GM12892 (cell line): ENCODE results near the gene LNPEP.
A peak's percentile ranks its signal among the peaks of the same experiment; 100 is the strongest.

ENCODE experiments used
- DNase-seq: peaks from one replicate; pipeline ENCODE4 v3.0.0; 2011; ENCODE audit not compliant: insufficient read length
- FAIRE-seq: peaks from 2 replicates; lab custom pipeline; 2011; peaks lifted over from hg19 to GRCh38; lab: Jason Lieb, UNC
- POLR2A ChIP-seq: IDR thresholded peaks from 2 replicates; pipeline ENCODE4 v1.6.1; 2011; ENCODE audit warnings: low read depth, low read length, control low read depth
- POLR2AphosphoS5 ChIP-seq: IDR thresholded peaks from 2 replicates; pipeline ENCODE4 v1.6.1; 2011; ENCODE audit warnings: low read depth, low read length, control low read depth
- TAF1 ChIP-seq: IDR thresholded peaks from 2 replicates; pipeline ENCODE4 v1.6.1; 2011; ENCODE audit warnings: low read depth, mild to moderate bottlenecking, control low read depth, low read length, borderline replicate concordance

Gene LNPEP

GRCh38 chr5:96931605-96932004 is 4.3 kb upstream of the LNPEP start:
- no peak for TF ChIP-seq TAF1
- peak; percentile 81 for TF ChIP-seq POLR2A
- TF ChIP-seq POLR2AphosphoS5: peak; percentile 60; the same call in 1 of the 2 replicates
- FAIRE-seq: peak; percentile 24
- DNase-seq: no peak

- no peak for DNase-seq
- TF ChIP-seq TAF1 (no peak), POLR2AphosphoS5 (no peak), POLR2A (no peak)
- no peak for FAIRE-seq
These were observed 3.9 kb upstream of the LNPEP start for GRCh38 chr5:96932026-96932425.

- TF ChIP-seq TAF1: no peak
- no peak for TF ChIP-seq POLR2AphosphoS5
- no peak for TF ChIP-seq POLR2A
- FAIRE-seq (peak; percentile 72), DNase-seq (no peak)
These were observed 1.8 kb upstream of the LNPEP start for GRCh38 chr5:96933764-96934707.

GRCh38 chr5:96934708-96935558 is 947 bp upstream of the LNPEP start:
- DNase-seq: peak; percentile 60
- no peak for FAIRE-seq
- peak; percentile 76 for TF ChIP-seq POLR2A
- peak; percentile 62 for TF ChIP-seq TAF1
- peak; percentile 79; the same call in 1 of the 2 replicates for TF ChIP-seq POLR2AphosphoS5

GRCh38 chr5:96936431-96937320 is 796 bp downstream of the LNPEP start:
- TF ChIP-seq POLR2AphosphoS5: peak; percentile 41; the same call in 1 of the 2 replicates
- TF ChIP-seq POLR2A: no peak; the same call in 1 of the 2 replicates
- TF ChIP-seq TAF1: 0 out of 2 replicates have a peak, but pooled peaks have one; percentile 25
- DNase-seq: no peak
- FAIRE-seq: peak; percentile 88

GRCh38 chr5:96940586-96940985 is 4.7 kb downstream of the LNPEP start:
- FAIRE-seq (no peak), DNase-seq (no peak)
- no peak for TF ChIP-seq POLR2AphosphoS5
- no peak for TF ChIP-seq TAF1
- TF ChIP-seq POLR2A: no peak

GRCh38 chr5:96941140-96941539 is 5.3 kb downstream of the LNPEP start:
- DNase-seq (no peak), FAIRE-seq (no peak)
- TF ChIP-seq POLR2AphosphoS5: no peak
- TF ChIP-seq TAF1: no peak
- no peak; the same call in 1 of the 2 replicates for TF ChIP-seq POLR2A

GRCh38 chr5:96942078-96942477 is 6.2 kb downstream of the LNPEP start:
- DNase-seq: no peak
- TF ChIP-seq POLR2AphosphoS5 (no peak), TAF1 (no peak), POLR2A (no peak)

GRCh38 chr5:96942911-96943310 is 7.0 kb downstream of the LNPEP start:
- TF ChIP-seq POLR2A: no peak; the same call in 1 of the 2 replicates
- no peak for TF ChIP-seq TAF1
- no peak for DNase-seq
- no peak for FAIRE-seq

More at GRCh38 chr5:96942078-96942477, 6.2 kb downstream of the LNPEP start:
- no peak for FAIRE-seq

- no peak for TF ChIP-seq TAF1
- TF ChIP-seq POLR2AphosphoS5: no peak
- TF ChIP-seq POLR2A: no peak
- DNase-seq (no peak), FAIRE-seq (no peak)
These were observed 7.9 kb downstream of the LNPEP start for GRCh38 chr5:96943799-96944198.
